HG02885 (cell line): ENCODE measurements around the gene CAST.
A peak's percentile ranks its signal among the peaks of the same experiment; 100 is the strongest.
"Not testable (repeated sequence)": the region's sequence is repeated elsewhere in the genome, so short reads cannot be mapped to it uniquely, and the experiment has no call there.

Experiments
- ATAC-seq: cut with Tn5 transposase; IDR thresholded peaks from one replicate; pipeline ENCODE4 v1.9.1; 2021; ENCODE audit warnings: mild to moderate bottlenecking; ENCODE audit not compliant: unreplicated experiment, poor library complexity

CAST gene, protein sequence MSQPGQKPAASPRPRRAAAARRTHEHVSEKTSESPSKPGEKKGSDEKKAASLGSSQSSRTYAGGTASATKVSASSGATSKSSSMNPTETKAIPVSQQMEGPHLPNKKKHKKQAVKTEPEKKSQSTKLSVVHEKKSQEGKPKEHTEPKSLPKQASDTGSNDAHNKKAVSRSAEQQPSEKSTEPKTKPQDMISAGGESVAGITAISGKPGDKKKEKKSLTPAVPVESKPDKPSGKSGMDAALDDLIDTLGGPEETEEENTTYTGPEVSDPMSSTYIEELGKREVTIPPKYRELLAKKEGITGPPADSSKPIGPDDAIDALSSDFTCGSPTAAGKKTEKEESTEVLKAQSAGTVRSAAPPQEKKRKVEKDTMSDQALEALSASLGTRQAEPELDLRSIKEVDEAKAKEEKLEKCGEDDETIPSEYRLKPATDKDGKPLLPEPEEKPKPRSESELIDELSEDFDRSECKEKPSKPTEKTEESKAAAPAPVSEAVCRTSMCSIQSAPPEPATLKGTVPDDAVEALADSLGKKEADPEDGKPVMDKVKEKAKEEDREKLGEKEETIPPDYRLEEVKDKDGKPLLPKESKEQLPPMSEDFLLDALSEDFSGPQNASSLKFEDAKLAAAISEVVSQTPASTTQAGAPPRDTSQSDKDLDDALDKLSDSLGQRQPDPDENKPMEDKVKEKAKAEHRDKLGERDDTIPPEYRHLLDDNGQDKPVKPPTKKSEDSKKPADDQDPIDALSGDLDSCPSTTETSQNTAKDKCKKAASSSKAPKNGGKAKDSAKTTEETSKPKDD

DNA sequence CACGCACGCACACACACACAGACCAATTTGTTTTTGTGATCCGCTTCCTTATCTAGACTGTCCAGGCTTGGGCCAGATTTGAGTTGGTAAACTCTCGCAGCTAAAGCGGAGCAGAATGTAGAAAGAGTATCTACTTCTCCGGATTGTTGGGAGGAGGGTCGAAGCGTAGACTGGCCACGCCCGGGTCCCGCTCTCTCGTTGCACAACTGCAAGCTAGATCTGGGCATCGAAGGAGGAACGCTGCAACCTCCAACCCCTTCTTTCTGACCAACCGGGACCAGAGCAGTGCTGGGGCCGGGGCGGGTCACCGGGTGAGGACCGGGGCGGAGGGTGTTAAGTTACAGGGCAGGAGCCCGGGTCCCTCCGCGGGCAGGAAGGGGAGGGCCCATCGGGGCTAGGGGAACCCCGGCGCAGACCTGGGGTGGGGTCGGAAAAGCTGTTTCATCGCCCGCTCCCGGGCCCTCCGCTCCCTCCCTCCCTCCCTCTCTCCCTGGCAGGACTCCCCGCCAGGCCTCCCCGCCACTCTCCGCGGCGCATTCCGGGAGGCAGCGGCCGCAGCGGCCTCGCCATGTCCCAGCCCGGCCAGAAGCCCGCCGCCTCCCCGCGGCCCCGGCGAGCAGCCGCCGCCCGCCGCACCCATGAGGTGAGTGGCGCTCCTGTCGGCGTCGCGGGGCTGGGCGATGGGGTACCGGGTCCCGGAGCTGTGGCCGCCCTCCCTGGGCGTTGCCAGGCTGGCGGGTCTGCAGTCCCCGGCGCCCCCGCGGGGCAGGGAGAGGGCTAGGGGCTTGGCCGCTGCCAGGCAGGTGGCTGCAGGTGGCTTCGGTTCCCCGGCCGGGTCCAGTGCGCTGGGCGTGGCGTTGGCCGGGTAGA, at the start of gene CAST:
TSS of gene CAST (plus strand) at position 522 of the 870 bp plus-strand sequence. CDS start at position 569, 47 bp downstream.
- ATAC-seq = peak; percentile 64

DNA sequence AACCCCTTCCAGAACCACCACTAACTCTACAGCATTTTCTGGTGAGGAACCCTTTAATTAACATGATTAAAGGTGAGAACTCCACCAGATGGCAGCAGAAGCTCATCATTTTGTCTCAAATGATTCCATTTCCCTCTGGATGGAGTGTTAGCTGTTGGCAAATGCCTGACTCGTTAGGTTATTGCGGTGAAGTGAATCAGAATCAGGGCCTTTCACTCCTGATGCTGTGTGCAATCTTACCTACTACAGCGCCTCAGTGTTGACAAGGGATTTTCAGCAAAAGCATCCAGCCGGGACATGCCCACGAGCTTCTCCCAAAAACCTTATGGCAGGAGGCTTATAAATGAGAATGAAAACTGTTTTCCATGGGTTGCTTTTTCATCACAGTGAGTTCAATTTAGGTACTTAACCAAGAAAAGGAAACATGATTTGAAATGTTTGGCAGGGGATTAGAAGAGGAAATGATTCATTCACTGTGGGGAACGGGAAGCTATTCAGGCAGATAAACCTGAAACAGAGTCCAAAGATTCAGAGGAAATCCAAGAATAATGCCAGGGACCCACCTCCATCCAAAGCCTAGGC, 48.0 kb upstream of the CAST start:
- peak; percentile 66 for ATAC-seq

DNA sequence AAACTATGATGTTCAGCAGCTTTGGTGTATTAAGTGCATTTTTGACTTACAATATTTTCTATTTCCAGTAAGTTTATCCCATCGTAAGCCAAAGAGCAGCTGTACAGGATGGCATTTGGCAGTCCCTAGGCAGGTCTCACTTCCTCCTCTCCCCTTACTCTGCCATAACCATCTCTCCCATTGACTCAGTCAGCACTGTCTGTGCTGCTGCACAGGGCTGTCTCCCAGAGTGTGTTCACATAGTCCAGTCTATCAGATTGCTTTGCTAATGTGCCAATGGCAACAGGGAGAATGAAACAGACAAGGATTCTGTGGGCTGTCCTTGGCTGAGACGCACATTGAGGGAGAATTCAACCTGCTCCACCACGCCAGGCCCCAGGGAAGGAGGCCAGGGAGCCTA, 47.0 kb upstream of the CAST start:
- ATAC-seq = no peak

DNA sequence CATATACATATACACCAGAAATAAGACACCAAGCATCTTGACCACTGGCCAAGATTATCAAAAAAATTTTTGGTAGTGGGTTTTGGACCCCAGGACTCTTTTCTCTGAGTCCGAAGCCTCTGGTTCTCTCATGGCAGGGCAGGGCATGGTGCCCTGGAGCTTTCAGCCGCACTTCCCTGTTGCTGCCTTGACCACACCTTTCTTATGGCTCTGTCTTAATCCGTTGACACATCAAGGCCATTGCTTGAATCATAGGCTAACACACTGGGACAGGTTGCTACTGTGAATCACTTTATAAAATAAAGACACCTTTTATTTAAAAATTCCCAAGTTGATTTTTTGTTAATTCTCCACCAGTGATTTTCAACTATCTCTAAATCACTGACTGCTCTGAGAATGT, 45.4 kb upstream of the CAST start:
- no peak for ATAC-seq

DNA sequence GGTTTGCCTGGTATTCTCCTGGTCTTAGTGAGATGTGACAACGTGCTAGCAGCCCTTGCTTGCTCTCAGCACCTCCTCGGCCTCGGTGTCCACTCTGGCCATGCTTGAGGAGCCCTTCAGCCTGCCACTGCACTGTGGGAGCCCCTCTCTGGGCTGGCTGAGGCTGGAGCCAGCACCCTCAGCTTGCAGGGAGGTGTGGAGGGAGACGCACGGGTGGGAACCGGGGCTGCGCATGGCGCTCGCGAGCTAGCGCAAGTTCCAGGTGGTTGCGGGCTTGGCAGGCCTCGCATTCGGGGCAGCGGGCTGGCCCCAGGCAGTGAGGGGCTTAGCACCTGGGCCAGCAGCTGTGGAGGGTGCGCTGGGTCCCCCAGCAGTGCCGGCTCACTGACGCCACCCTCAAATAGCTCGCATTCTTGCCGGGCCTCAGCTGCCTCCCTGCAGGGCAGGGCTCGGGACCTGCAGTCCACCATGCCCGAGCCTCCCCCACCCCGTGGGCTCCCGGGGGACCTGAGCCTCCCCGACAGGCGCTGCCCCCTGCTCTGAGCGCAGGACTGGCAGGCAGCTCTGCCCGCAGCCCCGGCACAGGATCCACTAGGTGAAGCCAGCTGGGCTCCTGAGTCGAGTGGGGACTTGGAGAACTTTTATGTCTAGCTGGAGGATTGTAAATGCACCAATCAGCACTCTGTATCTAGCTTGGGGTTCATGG, 43.7 kb upstream of the CAST start:
- ATAC-seq = not testable (repeated sequence)

DNA sequence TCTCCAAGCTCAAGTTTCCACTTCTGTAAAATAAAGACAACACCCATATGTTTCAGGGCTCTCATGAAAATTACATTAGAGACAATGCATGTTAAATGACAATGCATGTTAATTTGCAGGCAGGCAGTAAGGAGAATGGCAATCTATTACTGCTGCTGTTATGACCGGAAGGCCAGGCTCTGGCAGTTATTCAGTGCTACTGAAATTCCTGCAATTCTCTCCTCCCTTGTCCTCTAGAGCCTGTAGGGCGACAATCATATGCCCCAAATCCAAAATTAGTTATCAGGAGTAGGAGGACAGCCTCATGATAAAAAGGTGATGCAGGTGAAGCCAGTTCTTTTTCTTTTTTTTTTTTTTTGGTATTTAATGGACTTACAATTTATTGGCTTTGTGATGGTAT, 42.2 kb upstream of the CAST start:
- ATAC-seq = no peak

DNA sequence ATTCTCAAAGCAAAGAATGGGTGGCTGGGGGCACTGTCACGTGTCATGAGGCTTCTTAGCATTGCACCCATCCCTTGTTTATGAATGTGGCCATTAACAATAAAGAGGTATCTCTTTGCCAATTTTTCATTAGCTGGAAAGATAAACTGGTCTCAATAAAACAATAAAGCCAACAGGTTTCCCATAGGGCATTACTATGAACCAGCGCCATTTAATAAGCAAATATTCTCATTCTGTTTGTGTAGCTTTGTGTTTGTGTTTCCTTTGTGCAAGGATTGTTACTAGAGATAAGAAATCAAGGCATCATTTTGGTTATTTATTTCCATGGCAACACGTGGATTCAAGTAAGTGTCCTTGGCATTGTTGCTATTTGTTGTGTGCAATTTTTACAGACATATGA, 37.6 kb upstream of the CAST start:
- ATAC-seq = no peak

DNA sequence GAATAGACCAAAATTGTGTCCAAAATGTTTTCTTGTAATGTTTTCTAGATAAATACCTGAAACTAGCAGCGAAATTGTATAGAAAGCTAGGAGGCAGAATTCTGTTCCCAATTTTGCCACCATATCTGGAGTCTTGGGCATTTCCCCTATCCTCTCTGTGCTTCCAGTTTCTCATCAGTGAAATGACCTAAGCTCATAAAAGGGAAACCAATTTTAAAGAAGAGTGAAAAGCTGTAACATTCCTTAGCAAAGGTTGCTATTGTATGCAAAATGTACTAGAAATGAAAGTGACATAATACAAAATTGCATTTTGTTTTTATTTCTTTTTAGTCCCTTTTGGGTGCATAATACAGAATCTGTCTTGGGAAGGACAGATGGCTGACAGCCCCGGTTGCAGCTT, 36.8 kb upstream of the CAST start:
- no peak for ATAC-seq

DNA sequence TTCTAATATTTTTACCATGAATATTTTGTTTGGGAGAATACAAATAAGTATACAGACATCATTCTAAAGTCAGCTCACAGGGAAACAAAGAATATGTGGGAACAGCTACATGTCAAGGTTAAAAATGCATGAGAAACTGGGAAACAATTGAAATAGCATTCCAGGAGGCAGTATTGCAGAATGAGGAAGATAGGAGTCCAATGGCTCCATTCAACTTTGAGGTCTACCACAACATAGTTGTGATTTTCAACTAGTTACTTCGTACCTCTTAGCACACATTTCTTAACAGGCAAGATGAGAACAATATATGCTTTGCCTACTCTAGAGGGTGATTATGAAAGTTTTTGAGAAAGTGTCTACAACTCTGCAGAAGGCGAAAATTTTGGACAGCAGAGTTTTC, 35.2 kb upstream of the CAST start:
- no peak for ATAC-seq

DNA sequence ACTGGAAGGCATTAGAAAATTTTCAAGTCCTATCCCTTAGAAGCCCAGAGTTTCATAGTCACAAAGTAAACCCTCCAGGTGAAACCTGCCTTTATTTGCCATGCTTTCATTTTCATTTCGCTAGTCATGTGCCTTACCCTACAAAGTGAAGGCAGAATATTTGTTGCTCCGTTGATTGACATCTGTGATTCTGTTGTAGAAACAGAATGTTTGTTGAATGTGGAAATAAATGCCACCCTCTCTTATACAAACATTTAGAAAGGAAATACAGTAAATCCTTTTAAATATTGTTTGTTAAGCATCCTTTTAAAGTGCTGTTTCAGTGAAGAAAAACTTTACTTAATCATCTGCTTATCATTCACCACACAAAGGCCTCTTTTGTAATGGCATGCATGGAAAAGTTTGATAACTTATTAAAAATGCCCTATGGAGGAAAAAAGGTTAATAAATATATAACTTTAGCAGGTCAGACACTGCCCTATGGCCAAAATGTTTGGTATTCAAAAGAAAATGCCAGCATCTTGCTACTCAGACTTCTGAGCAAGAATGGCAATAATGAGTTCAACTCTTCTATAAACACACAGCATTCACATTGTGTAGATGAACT, 34.3 kb upstream of the CAST start:
- ATAC-seq = no peak

DNA sequence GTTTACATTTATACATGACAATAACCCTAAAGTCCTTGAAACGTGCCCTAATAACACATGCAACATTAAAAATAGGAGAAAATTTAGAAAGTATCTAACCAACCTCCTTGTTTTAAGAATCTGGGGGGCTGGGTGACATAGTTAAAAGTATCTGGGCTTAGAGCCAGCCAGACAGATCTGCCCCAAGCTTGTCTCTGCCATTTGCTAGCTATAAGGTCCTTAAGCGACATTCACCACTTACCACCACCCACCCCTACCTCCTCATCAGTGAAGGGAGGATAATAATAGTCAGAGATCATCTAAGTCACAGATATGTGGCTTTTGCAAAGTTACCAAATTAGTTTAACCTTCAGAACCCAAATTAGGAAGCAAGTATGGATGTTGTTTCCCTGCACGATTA, 33.8 kb upstream of the CAST start:
- ATAC-seq = no peak

DNA sequence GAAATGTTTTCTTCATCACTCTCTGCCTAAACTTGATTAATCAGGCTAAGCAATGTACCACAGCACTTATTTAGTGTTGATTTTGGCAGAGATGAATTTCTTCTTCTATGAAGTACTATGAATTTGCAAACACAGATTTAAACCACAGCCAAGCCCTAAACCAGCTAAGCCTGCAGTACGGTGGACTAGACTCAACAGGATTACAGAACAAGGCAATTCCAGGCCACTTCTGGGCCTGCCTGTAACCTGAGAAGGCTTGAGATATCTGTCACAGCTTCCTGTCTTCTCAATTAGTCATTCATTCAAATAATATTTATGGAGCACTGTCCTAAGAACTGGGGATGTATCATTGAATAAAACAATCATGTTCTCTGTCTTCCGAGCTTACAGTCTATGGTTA, 32.4 kb upstream of the CAST start:
- no peak for ATAC-seq

DNA sequence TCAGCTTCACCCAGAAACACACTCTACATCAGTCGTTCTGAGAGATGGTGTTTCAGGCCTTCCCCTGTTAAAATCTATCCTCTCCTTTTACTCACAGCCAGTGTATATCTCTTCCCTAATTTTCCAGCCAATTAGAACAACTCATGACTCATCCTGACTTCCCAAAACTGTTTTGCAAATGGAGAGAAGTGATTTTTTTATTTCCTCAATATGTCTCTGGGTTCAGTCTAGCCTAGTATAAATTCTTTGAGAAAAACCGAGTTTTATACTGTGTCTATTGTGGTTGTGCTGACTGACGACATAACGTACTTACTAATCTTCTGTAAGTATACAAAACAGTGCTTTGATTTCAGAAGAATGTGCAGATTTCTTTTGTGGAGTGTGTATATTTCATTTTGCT, 28.4 kb upstream of the CAST start:
- ATAC-seq = no peak

DNA sequence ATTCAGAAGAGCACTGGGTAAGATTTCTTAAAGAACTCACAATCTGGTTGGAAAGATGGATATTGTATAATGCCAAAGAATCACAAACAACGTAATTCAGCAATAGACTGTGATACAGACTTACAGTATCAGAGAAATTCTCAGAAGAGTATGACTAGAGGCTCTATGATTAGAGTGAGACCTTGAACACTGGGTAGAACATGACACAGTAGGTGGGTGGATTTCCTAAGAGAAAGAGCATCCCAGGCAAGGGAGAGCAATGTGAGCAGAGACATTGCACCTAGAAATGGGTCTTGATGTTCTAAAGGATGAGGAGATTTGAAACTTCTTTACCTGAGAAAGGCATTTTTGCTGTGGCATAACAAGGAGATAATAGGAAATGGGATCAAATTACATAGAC, 27.3 kb upstream of the CAST start:
- no peak for ATAC-seq

DNA sequence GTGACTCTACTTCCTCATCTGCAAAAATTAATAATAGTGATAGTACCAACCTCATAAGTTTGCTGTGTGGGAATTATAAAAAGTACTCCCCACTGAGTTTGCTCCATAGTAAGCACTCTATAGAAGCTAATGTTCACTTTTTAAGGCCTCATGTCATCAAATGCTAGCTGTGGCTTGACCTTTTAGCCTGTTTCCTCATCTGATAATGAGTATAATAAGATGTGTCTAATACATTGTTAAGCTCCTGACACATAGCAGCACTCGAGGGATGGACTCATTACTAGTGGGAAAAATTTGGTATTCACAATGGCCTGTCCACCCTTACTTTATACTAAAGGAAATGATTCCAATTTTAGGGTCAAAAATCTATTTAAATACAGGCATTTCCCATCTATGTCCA, 26.1 kb upstream of the CAST start:
- no peak for ATAC-seq

DNA sequence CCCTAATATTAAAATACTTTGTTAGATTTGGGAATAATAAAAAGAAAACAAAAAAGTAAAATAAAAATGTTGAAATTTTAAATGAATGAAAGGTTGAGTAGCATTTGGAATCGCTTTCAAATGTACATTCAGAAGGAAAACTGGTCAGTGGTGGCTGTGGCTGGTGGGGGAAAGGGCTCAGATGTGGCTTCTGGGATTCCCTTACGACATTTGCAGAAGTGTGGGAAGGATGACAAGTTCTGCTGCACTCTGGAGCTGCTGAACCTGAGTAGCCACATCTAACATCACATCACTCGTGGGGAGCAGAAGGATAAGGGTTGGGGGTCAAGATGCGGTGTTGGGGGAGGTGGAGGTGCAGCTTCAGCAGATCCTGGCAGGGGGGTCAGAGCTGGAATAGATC, 25.6 kb upstream of the CAST start:
- no peak for ATAC-seq

DNA sequence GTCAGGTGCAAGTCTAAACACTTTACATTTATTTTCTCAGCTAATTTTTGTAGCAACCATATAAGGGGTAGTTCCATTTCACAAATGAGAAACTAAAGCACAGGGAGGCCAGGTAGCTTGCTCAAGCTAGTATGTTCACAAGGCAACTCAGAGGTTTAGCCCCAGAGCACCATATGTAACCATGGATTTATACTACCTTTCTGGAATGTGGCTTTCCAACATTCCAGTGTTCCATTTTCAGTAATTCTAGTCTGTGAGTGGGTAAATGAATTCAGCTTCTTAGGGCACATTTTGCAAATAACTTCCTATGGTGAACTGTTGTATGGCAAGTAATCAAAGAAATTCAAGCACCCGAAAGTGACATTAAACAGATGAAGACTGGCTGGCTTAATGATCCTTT, 25.0 kb upstream of the CAST start:
- ATAC-seq = no peak

DNA sequence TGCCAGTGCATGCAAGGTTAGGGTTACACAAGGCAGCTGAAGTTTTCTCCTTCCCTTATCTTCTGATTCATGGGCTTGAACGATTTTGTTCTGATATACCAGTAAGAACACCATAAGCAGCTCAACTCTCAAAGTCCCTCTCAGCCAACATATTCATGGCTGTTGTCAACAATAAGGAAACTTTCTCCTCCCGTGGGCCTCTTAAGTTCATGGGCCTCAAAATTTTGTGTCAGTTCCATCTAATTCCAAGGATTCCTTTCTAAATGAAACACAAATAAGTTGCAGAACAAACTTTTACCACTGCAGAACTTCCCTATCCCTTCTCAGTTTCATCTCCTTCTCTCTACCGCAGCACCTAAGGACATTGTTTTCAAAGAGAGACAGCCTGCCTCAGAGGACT, 23.6 kb upstream of the CAST start:
- ATAC-seq = no peak

DNA sequence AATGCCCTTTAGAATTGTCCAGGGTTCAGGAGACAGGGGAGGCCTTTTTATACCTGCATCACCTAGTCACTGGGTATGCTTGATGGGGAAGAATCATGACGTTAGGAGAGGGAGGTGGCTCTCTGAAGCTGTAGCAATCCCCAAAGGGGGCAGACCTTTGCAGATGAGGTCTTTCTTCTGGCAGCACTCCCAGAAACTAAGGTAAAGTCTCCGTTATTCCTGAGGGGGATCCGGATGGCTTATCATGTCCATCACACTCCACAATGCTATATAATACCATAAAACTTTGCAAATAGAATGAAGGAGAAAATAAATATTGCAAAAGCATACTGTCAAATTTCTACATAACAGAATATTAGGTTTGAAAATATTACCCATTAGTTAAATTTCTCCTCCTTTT, 21.5 kb upstream of the CAST start:
- no peak for ATAC-seq
